Progenitor cell of endocrine pancreas (in vitro differentiated cells): Measurements from ENCODE around the gene ZNF148. TPM values are rescaled to one million over a fixed set of nuclear protein-coding genes. Genes with fewer than 3 reads are reported as not detected.

Source experiments
- DNase-seq: peaks from one replicate; pipeline ENCODE4 v3.0.0; 2021; ENCODE audit warnings: low spot score; ENCODE audit not compliant: unreplicated experiment
- H3K27ac Mint-ChIP-seq: 2 replicates; pipeline ENCODE4 v1.8.0; 2021; ENCODE audit warnings: mild to moderate bottlenecking, moderate library complexity, mixed read lengths
- H3K27me3 Mint-ChIP-seq: 2 replicates; pipeline ENCODE4 v1.8.0; 2021; ENCODE audit warnings: mixed read lengths
- H3K36me3 Mint-ChIP-seq: 2 replicates; pipeline ENCODE4 v1.8.0; 2022; ENCODE audit warnings: mixed read lengths; ENCODE audit not compliant: insufficient read depth
- H3K4me1 Mint-ChIP-seq: 2 replicates; pipeline ENCODE4 v1.8.0; 2021; ENCODE audit warnings: low read depth, mixed read lengths
- H3K4me3 Mint-ChIP-seq: 2 replicates; pipeline ENCODE4 v1.8.0; 2021; ENCODE audit warnings: low read depth, mild to moderate bottlenecking, moderate library complexity, mixed read lengths
- H3K9me3 Mint-ChIP-seq: 2 replicates; pipeline ENCODE4 v1.8.0; 2021; ENCODE audit warnings: low read depth, mixed read lengths
- CTCF ChIP-seq: fragments of 200-600 bp; sonication (generic); IDR thresholded peaks from one replicate; pipeline ENCODE4 v1.5.0; 2021; ENCODE audit warnings: antibody characterized with exemption, mild to moderate bottlenecking; ENCODE audit not compliant: unreplicated experiment
- total RNA-seq: library from RNA; stranded (reverse); gene quantifications from 2 replicates; pipeline ENCODE4 v1.2.1, GENCODE V29; 2021

The ZNF148 gene
- total RNA-seq, 1 donor from 2014 or later: 48.6 TPM

- DNase-seq: no peak
- peaks cover 9% of the 10 kb centered on the region for H3K36me3 Mint-ChIP-seq
- H3K4me3 Mint-ChIP-seq: no peak overlapping the region
- no peak overlapping the region for H3K27ac Mint-ChIP-seq
- no peak for TF ChIP-seq CTCF
- no peaks in the 10 kb centered on the region for H3K27me3 Mint-ChIP-seq
- H3K4me1 Mint-ChIP-seq: peaks cover 2% of the 10 kb centered on the region
- peaks cover 12% of the 10 kb centered on the region for H3K9me3 Mint-ChIP-seq
Measured at GRCh38 chr3:125331243-125331642, 43.9 kb downstream of the ZNF148 start.

- no peaks in the 10 kb centered on the region for H3K9me3 Mint-ChIP-seq
- no peak for TF ChIP-seq CTCF
- peaks cover 10% of the 10 kb centered on the region for H3K36me3 Mint-ChIP-seq
- no peak overlapping the region for H3K27ac Mint-ChIP-seq
- H3K27me3 Mint-ChIP-seq: no peaks in the 10 kb centered on the region
- peaks cover 2% of the 10 kb centered on the region for H3K4me1 Mint-ChIP-seq
- no peak for DNase-seq
- H3K4me3 Mint-ChIP-seq: no peak overlapping the region
Measured at GRCh38 chr3:125326957-125327356, 48.2 kb downstream of the ZNF148 start.

- H3K36me3 Mint-ChIP-seq: peaks cover 6% of the 10 kb centered on the region
- no peaks in the 10 kb centered on the region for H3K4me1 Mint-ChIP-seq
- no peak for DNase-seq
- H3K27me3 Mint-ChIP-seq: no peaks in the 10 kb centered on the region
- H3K9me3 Mint-ChIP-seq: no peaks in the 10 kb centered on the region
- H3K27ac Mint-ChIP-seq: no peak overlapping the region
- H3K4me3 Mint-ChIP-seq: no peak overlapping the region
- no peak for TF ChIP-seq CTCF
Measured at GRCh38 chr3:125325746-125326145, 49.4 kb downstream of the ZNF148 start.

GRCh38 chr3:125324341-125324740 lies 50.8 kb downstream of the ZNF148 start:
- no peak for DNase-seq
- TF ChIP-seq CTCF: no peak
- no peaks in the 10 kb centered on the region for H3K27me3 Mint-ChIP-seq
- no peaks in the 10 kb centered on the region for H3K9me3 Mint-ChIP-seq
- H3K4me1 Mint-ChIP-seq: no peaks in the 10 kb centered on the region
- H3K36me3 Mint-ChIP-seq: peaks cover 5% of the 10 kb centered on the region
- H3K27ac Mint-ChIP-seq: no peak overlapping the region
- H3K4me3 Mint-ChIP-seq: no peak overlapping the region

- peaks cover 5% of the 10 kb centered on the region for H3K36me3 Mint-ChIP-seq
- no peak for DNase-seq
- no peak overlapping the region for H3K27ac Mint-ChIP-seq
- TF ChIP-seq CTCF: no peak
- no peak overlapping the region for H3K4me3 Mint-ChIP-seq
- H3K27me3 Mint-ChIP-seq: no peaks in the 10 kb centered on the region
- H3K9me3 Mint-ChIP-seq: no peaks in the 10 kb centered on the region
- peaks cover 5% of the 10 kb centered on the region for H3K4me1 Mint-ChIP-seq
Measured at GRCh38 chr3:125322917-125323316, 52.2 kb downstream of the ZNF148 start.
